Activated CD4-positive, alpha-beta T cell treated with anti-CD3 and anti-CD28 coated beads, Interleukin-2, amount 10 ng/mL, durations not matched to agents 7 days and 5 days (primary cell): ENCODE results near the gene EPB41L2. TPM values are rescaled to one million over a fixed set of nuclear protein-coding genes. Genes with fewer than 3 reads are reported as not detected.

Source experiments
- CTCF ChIA-PET: fragments of 350-600 bp; sonication (Branson Sonifier 250); formaldehyde crosslinking; loops from one replicate; lab custom pipeline; 2021; ENCODE audit warnings: antibody characterized with exemption; lab: Charles Lee
- POLR2A ChIA-PET: fragments of 350-600 bp; sonication (Branson Sonifier 250); formaldehyde crosslinking; loops from one replicate; lab custom pipeline; 2021; ENCODE audit warnings: antibody characterized with exemption; lab: Charles Lee
- DNase-seq: peaks from one replicate; pipeline ENCODE4 v3.0.0-alpha.2; 2020
- H3K27ac Mint-ChIP-seq: one replicate; pipeline ENCODE4 v1.8.0; 2021; ENCODE audit warnings: mild to moderate bottlenecking, moderate library complexity, mixed read lengths
- H3K27me3 Mint-ChIP-seq: one replicate; pipeline ENCODE4 v1.8.0; 2021; ENCODE audit warnings: mixed read lengths
- H3K36me3 Mint-ChIP-seq: one replicate; pipeline ENCODE4 v1.8.0; 2021; ENCODE audit warnings: low read depth, mixed read lengths
- H3K4me1 Mint-ChIP-seq: one replicate; pipeline ENCODE4 v1.8.0; 2021; ENCODE audit warnings: mixed read lengths
- H3K4me3 Mint-ChIP-seq: one replicate; pipeline ENCODE4 v1.8.0; 2021; ENCODE audit warnings: mild to moderate bottlenecking, moderate library complexity, mixed read lengths
- H3K9me3 Mint-ChIP-seq: one replicate; pipeline ENCODE4 v1.8.0; 2021; ENCODE audit warnings: mixed read lengths
- total RNA-seq, 2 experiments: library from RNA; stranded (reverse); gene quantifications; one replicate each; pipeline ENCODE4 v1.2.3, GENCODE V29; 2021

Gene EPB41L2
- total RNA-seq, 2 experiments from 2014 or later, result 20.2 to 25.2 TPM

GRCh38 chr6:130847001-130847910 is 215.8 kb downstream of the EPB41L2 start:
- no peak overlapping the region for H3K27ac Mint-ChIP-seq

DNA sequence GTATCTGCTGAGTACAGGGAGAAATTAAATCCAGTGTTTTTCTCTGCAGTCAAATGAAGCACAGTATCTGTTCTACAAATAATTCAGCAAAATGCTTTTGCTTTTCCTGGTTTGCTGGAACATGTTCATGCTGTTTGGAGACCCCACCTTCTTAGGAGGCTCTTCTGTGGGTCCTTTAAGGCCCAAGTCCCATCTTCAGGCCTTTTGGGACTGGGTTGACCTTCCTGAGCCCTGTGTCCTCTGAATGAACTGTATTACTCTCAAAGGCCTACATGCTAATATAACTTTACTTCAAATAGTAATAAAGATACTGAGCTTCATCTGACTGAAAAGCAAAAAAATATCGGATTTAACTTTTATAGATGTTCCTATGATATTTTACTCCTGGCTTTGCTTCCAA is 216.5 kb downstream of the EPB41L2 start:
- POLR2A ChIA-PET, result no interaction called here
- DNase-seq, result no peak
- H3K4me3 Mint-ChIP-seq, result no peak overlapping the region
- peaks cover 10% of the 10 kb centered on the region for H3K4me1 Mint-ChIP-seq
- H3K9me3 Mint-ChIP-seq, result no peaks in the 10 kb centered on the region
- no peaks in the 10 kb centered on the region for H3K27me3 Mint-ChIP-seq
- no peaks in the 10 kb centered on the region for H3K36me3 Mint-ChIP-seq
- CTCF ChIA-PET, result no interaction called here
- no peak overlapping the region for H3K27ac Mint-ChIP-seq

More at GRCh38 chr6:130847001-130847910, 215.8 kb downstream of the EPB41L2 start:
- Mint-ChIP-seq H3K4me3 (no peak overlapping the region), H3K9me3 (no peaks in the 10 kb centered on the region), H3K4me1 (peaks cover 10% of the 10 kb centered on the region), H3K36me3 (no peaks in the 10 kb centered on the region), H3K27me3 (no peaks in the 10 kb centered on the region)
- DNase-seq, result no peak
- ChIA-PET POLR2A (no interaction called here), CTCF (interaction anchor here (0.7 kb wide), 1 partner anchor 47 kb away, joined by 3 read pairs; no protein-coding TSS in a partner anchor)

DNA sequence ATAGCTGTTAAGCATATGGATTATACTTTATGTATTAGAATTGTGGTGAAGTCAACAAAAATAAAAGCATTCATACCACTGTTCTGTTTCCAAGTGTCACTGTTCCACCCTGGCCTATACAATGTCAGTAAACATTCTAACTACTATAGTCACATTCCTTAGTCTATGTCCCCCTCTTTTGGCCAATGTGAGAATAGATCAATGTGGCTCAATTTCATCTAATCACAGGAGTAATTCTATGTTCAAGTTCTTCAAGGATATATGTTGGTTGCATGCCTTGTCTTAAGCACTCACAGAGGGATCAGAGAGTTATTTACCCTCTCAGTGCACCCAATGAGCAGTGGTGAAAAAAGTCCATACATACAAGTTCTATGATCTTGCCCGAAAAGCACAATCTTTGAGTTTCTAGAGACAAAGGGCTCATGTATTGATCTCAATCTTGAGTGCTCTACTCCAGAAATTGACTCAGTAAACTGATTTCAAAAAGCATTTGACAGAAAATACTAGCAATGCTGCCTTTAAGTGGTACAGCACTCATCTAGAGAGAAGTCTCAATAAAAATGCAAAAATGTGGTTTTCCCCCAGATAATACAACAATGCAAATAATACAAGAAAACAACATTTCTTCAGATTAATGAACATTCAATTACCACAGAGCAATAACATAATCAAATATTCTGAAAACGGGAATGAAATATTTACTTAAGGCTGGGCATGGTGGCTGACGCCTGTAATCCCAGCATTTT is 219.3 kb downstream of the EPB41L2 start:
- Mint-ChIP-seq H3K36me3 (no peaks in the 10 kb centered on the region), H3K4me1 (peaks cover 4% of the 10 kb centered on the region)

GRCh38 chr6:130841128-130841728 is 221.8 kb downstream of the EPB41L2 start:
- no peak overlapping the region for H3K4me3 Mint-ChIP-seq
- CTCF ChIA-PET, result no interaction called here
- DNase-seq, result no peak
- POLR2A ChIA-PET, result no interaction called here
- H3K4me1 Mint-ChIP-seq, result peaks cover 2% of the 10 kb centered on the region
- H3K27me3 Mint-ChIP-seq, result no peaks in the 10 kb centered on the region
- no peak overlapping the region for H3K27ac Mint-ChIP-seq
- H3K36me3 Mint-ChIP-seq, result no peaks in the 10 kb centered on the region
- H3K9me3 Mint-ChIP-seq, result no peaks in the 10 kb centered on the region

More for the DNA sequence above, 219.3 kb downstream of the EPB41L2 start:
- H3K27me3 Mint-ChIP-seq, result no peaks in the 10 kb centered on the region
- peak; percentile 45 for DNase-seq
- no peak overlapping the region for H3K4me3 Mint-ChIP-seq
- CTCF ChIA-PET, result interaction anchor here (0.9 to 1.3 kb wide), 3 partner anchors 11 to 550 kb away, joined by 3 to 8 read pairs (median 3); no protein-coding TSS in a partner anchor
- peak overlapping the region; percentile 44 for H3K27ac Mint-ChIP-seq
- no peaks in the 10 kb centered on the region for H3K9me3 Mint-ChIP-seq
- POLR2A ChIA-PET, result no interaction called here

GRCh38 chr6:130840050-130840449 is 223.0 kb downstream of the EPB41L2 start:
- DNase-seq, result no peak
- Mint-ChIP-seq H3K27me3 (no peaks in the 10 kb centered on the region), H3K9me3 (no peaks in the 10 kb centered on the region), H3K4me1 (peaks cover 2% of the 10 kb centered on the region), H3K4me3 (no peak overlapping the region), H3K36me3 (no peaks in the 10 kb centered on the region), H3K27ac (no peak overlapping the region)
- ChIA-PET CTCF (no interaction called here), POLR2A (no interaction called here)

DNA sequence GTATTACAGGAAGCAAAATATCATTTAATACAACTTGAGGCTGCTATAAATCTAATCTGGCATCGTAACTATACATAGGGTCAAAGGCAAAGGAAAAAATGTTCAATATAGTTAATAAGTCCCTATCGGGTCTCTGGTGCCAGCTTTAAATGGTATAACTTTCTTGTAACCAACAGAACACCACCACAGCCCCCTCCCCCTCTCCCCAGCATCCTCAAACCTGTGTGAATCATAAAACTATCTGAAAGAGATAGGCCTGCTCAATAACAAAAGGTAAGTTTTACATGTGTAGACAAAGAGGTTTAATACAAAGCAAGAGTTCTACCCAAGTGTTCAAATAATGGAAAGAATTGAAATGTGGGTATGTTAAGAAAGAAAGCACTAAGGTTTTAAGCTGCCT is 223.7 kb downstream of the EPB41L2 start:
- H3K27ac Mint-ChIP-seq, result no peak overlapping the region
- DNase-seq, result no peak
- peaks cover 2% of the 10 kb centered on the region for H3K4me1 Mint-ChIP-seq
- H3K27me3 Mint-ChIP-seq, result no peaks in the 10 kb centered on the region
- H3K4me3 Mint-ChIP-seq, result no peak overlapping the region
- H3K9me3 Mint-ChIP-seq, result no peaks in the 10 kb centered on the region
- ChIA-PET POLR2A (no interaction called here), CTCF (no interaction called here)
- no peaks in the 10 kb centered on the region for H3K36me3 Mint-ChIP-seq

DNA sequence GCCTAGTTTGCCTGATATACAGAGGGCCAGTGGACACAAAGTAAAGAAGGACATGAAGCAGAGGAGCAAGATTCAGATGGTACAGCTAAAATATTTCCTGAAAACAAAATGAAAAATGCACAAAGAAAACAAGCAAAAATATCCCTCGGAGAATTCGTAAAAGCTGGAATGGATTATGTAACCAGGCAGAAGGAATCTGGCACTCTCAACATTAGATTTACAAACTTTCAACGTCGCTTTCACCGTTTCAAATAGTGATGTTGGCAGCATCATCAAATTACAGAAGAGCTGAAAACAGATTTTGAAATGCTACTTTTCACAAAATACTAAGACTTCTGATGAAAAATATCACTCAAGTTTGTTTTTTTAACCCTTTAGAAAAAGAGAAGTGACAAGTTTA is 224.1 kb downstream of the EPB41L2 start:
- H3K27ac Mint-ChIP-seq, result no peak overlapping the region
- POLR2A ChIA-PET, result no interaction called here
- H3K27me3 Mint-ChIP-seq, result no peaks in the 10 kb centered on the region
- DNase-seq, result no peak
- H3K4me1 Mint-ChIP-seq, result peaks cover 2% of the 10 kb centered on the region
- no peak overlapping the region for H3K4me3 Mint-ChIP-seq
- no peaks in the 10 kb centered on the region for H3K9me3 Mint-ChIP-seq
- H3K36me3 Mint-ChIP-seq, result no peaks in the 10 kb centered on the region
- CTCF ChIA-PET, result no interaction called here

- no peaks in the 10 kb centered on the region for H3K36me3 Mint-ChIP-seq
- ChIA-PET CTCF (no interaction called here), POLR2A (no interaction called here)
- H3K27me3 Mint-ChIP-seq, result no peaks in the 10 kb centered on the region
- DNase-seq, result no peak
- H3K4me1 Mint-ChIP-seq, result peaks cover under 1% of the 10 kb centered on the region
- H3K9me3 Mint-ChIP-seq, result no peaks in the 10 kb centered on the region
- no peak overlapping the region for H3K27ac Mint-ChIP-seq
- no peak overlapping the region for H3K4me3 Mint-ChIP-seq
These were observed 224.7 kb downstream of the EPB41L2 start for GRCh38 chr6:130838250-130838860.

GRCh38 chr6:130837067-130837466 is 226.0 kb downstream of the EPB41L2 start:
- CTCF ChIA-PET, result no interaction called here
- Mint-ChIP-seq H3K4me3 (no peak overlapping the region), H3K27me3 (no peaks in the 10 kb centered on the region), H3K36me3 (no peaks in the 10 kb centered on the region), H3K27ac (no peak overlapping the region), H3K9me3 (no peaks in the 10 kb centered on the region), H3K4me1 (no peaks in the 10 kb centered on the region)
- POLR2A ChIA-PET, result no interaction called here
- no peak for DNase-seq

DNA sequence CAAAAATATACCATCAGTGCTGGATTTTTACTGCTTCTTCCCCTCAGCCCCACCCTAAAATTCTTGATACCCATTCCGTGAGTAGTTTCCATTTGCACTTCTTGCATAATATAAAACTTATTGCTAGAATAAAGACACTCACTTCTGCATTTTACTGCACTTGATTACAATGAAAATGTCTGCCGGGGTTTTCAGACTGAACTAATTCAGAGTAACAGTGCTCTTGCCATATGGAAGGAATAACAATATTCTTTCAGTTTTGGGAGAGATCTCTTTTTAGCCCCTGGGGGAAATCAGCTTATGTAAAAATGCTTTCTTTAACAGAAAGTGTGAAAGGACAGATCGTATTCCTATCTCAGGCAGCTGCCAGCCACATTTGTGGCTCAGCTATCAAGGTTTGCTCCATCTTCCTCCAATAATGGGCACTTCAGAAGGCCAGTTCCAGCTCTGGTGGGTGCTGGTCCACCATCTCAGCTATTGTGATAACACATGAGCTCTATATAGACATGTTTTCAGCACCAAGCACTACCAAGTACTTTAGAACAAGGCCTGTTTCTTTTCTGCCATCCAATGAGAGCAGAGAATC is 226.9 kb downstream of the EPB41L2 start:
- no peaks in the 10 kb centered on the region for H3K36me3 Mint-ChIP-seq
- H3K9me3 Mint-ChIP-seq, result no peaks in the 10 kb centered on the region
- H3K27ac Mint-ChIP-seq, result no peak overlapping the region
- POLR2A ChIA-PET, result no interaction called here
- H3K27me3 Mint-ChIP-seq, result no peaks in the 10 kb centered on the region
- DNase-seq, result no peak
- CTCF ChIA-PET, result no interaction called here
- no peak overlapping the region for H3K4me3 Mint-ChIP-seq
- no peaks in the 10 kb centered on the region for H3K4me1 Mint-ChIP-seq

GRCh38 chr6:130834482-130835251 is 228.4 kb downstream of the EPB41L2 start:
- ChIA-PET POLR2A (no interaction called here), CTCF (interaction anchor here (1.4 to 2.3 kb wide), 2 partner anchors 9 to 11 kb away, joined by 3 to 8 read pairs; no protein-coding TSS in a partner anchor)
- no peak overlapping the region for H3K4me3 Mint-ChIP-seq
- H3K27ac Mint-ChIP-seq, result no peak overlapping the region
- no peak for DNase-seq
- H3K9me3 Mint-ChIP-seq, result no peaks in the 10 kb centered on the region
- no peaks in the 10 kb centered on the region for H3K36me3 Mint-ChIP-seq
- H3K4me1 Mint-ChIP-seq, result no peaks in the 10 kb centered on the region
- no peaks in the 10 kb centered on the region for H3K27me3 Mint-ChIP-seq

DNA sequence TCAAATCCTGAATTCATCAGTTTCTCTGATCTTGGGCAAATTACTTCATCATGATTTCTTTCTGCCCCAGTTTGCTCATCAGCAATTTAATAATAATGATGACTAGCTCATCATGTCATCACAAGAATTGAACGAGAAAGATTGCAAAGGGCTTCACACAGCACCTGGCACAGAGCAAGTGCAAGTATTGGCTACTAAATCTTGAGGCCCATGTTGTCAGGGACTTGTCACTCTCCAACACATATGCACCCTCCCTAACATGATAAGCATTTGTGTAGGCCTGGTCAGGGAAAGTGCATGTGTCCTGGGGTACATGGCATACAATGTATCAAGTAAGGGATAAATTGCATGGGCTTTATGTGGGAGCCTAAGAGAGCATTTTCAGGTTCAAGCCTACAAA is 229.5 kb downstream of the EPB41L2 start:
- ChIA-PET POLR2A (no interaction called here), CTCF (interaction anchor here (1.4 to 2.3 kb wide), 2 partner anchors 10 kb away, joined by 3 to 8 read pairs; no protein-coding TSS in a partner anchor)
- Mint-ChIP-seq H3K27me3 (no peaks in the 10 kb centered on the region), H3K4me3 (no peak overlapping the region), H3K9me3 (no peaks in the 10 kb centered on the region), H3K4me1 (no peaks in the 10 kb centered on the region), H3K27ac (no peak overlapping the region), H3K36me3 (no peaks in the 10 kb centered on the region)
- DNase-seq, result no peak
